HEK293 (cell line): ENCODE results near the gene GGA3.

Experiments used
- CTCF ChIA-PET: fragments of 350-600 bp; formaldehyde crosslinking; extraction: SDS; loops from one replicate; lab custom pipeline; 2021; ENCODE audit warnings: antibody characterized with exemption; lab: Yijun Ruan, JAX
- POLR2A ChIA-PET: fragments of 300-600 bp; formaldehyde crosslinking; extraction: SDS; loops from one replicate; lab custom pipeline; 2020; ENCODE audit warnings: antibody characterized with exemption, inconsistent platforms; lab: Yijun Ruan, JAX
- H3K27ac ChIP-seq: fragments of 200-500 bp; sonication (Bioruptor generic); 2 replicates; pipeline ENCODE4 v1.5.1; 2014; ENCODE audit warnings: low read depth, low read length, control low read depth, inconsistent platforms; ENCODE audit errors: extremely low read depth
- H3K36me3 ChIP-seq, 2 experiments: fragments of 200-500 bp in 1 of 2; sonication (Bioruptor generic) in 1 of 2; 1 replicate in 1 of 2; 2 replicates in 1 of 2; pipeline ENCODE4 v1.5.1; 2014 to 2017; ENCODE audit warnings: inconsistent platforms in 2 of 2, low read length in 2 of 2; ENCODE audit not compliant: control insufficient read depth in 2 of 2, insufficient read depth in 1 of 2
- H3K4me1 ChIP-seq: fragments of 200-500 bp; sonication (Bioruptor generic); 2 replicates; pipeline ENCODE4 v1.5.1; 2014; ENCODE audit warnings: mild to moderate bottlenecking, low read length, inconsistent platforms; ENCODE audit not compliant: control insufficient read depth, insufficient read depth
- H3K4me3 ChIP-seq: 2 replicates; pipeline ENCODE4 v1.5.1; 2011; ENCODE audit warnings: low read depth, mild to moderate bottlenecking, control low read depth, low read length, moderate library complexity
- H3K9me3 ChIP-seq: fragments of 200-500 bp; sonication (Bioruptor generic); 2 replicates; pipeline ENCODE4 v1.5.1; 2014; ENCODE audit warnings: low read depth, low read length, inconsistent platforms; ENCODE audit not compliant: control insufficient read depth, insufficient read depth
- HIC1 ChIP-seq: fragments of 450-650 bp; formaldehyde crosslinking; IDR thresholded peaks from 2 replicates; pipeline ENCODE4 v1.5.1; 2016; ENCODE audit warnings: missing biosample characterization, missing genetic modification characterization
- HOXD13 ChIP-seq: sonication (generic); formaldehyde crosslinking; IDR thresholded peaks from 2 replicates; pipeline ENCODE4 v1.8.0; 2022; ENCODE audit warnings: missing genetic modification reagents, borderline replicate concordance
- KLF1 ChIP-seq: fragments of 450-650 bp; formaldehyde crosslinking; IDR thresholded peaks from 2 replicates; pipeline ENCODE4 v1.5.1; 2016; ENCODE audit warnings: missing biosample characterization, missing genetic modification characterization
- KLF7 ChIP-seq: fragments of 450-650 bp; formaldehyde crosslinking; IDR thresholded peaks from 2 replicates; pipeline ENCODE4 v1.5.1; 2016; ENCODE audit warnings: missing biosample characterization, missing genetic modification characterization, borderline replicate concordance
- MZF1 ChIP-seq: fragments of 450-650 bp; formaldehyde crosslinking; IDR thresholded peaks from 2 replicates; pipeline ENCODE4 v1.5.1; 2017; ENCODE audit warnings: missing biosample characterization, missing genetic modification characterization, borderline replicate concordance
- PATZ1 ChIP-seq: fragments of 450-650 bp; formaldehyde crosslinking; IDR thresholded peaks from 2 replicates; pipeline ENCODE4 v1.5.1; 2016; ENCODE audit warnings: missing biosample characterization, missing genetic modification characterization
- SALL2 ChIP-seq: fragments of 450-650 bp; formaldehyde crosslinking; IDR thresholded peaks from 2 replicates; pipeline ENCODE4 v1.5.0; 2017; ENCODE audit warnings: missing biosample characterization, mild to moderate bottlenecking, missing genetic modification characterization, borderline replicate concordance
- SP7 ChIP-seq: fragments of 450-650 bp; formaldehyde crosslinking; IDR thresholded peaks from 2 replicates; pipeline ENCODE4 v1.5.1; 2016; ENCODE audit warnings: missing biosample characterization, missing genetic modification characterization
- TRIM28 ChIP-seq: IDR thresholded peaks from 2 replicates; pipeline ENCODE4 v1.6.1; 2011; ENCODE audit warnings: low read length, control low read depth, borderline replicate concordance
- WT1 ChIP-seq: fragments of 450-650 bp; formaldehyde crosslinking; IDR thresholded peaks from 2 replicates; pipeline ENCODE4 v1.5.1; 2016; ENCODE audit warnings: missing biosample characterization, missing genetic modification characterization
- ZBTB20 ChIP-seq: fragments of 450-650 bp; formaldehyde crosslinking; IDR thresholded peaks from 2 replicates; pipeline ENCODE4 v1.5.1; 2016; ENCODE audit warnings: missing biosample characterization, missing genetic modification characterization
- ZBTB44 ChIP-seq: fragments of 450-650 bp; IDR thresholded peaks from 2 replicates; pipeline ENCODE4 v1.5.1; 2018; ENCODE audit warnings: missing biosample characterization, mild to moderate bottlenecking, missing genetic modification characterization
- ZFP41 ChIP-seq: fragments of 450-650 bp; formaldehyde crosslinking; IDR thresholded peaks from 2 replicates; pipeline ENCODE4 v1.5.1; 2016; ENCODE audit warnings: missing biosample characterization, missing genetic modification characterization, borderline replicate concordance
- ZNF112 ChIP-seq: fragments of 450-650 bp; formaldehyde crosslinking; IDR thresholded peaks from 2 replicates; pipeline ENCODE4 v1.5.0; 2017; ENCODE audit warnings: missing biosample characterization, missing genetic modification characterization
- ZNF132 ChIP-seq: fragments of 450-650 bp; formaldehyde crosslinking; IDR thresholded peaks from 2 replicates; pipeline ENCODE4 v1.5.1; 2017; ENCODE audit warnings: missing biosample characterization, missing genetic modification characterization, borderline replicate concordance
- ZNF133 ChIP-seq: fragments of 450-650 bp; formaldehyde crosslinking; IDR thresholded peaks from 2 replicates; pipeline ENCODE4 v1.5.1; 2016; ENCODE audit warnings: missing biosample characterization, missing genetic modification characterization
- ZNF140 ChIP-seq: fragments of 450-650 bp; formaldehyde crosslinking; IDR thresholded peaks from 2 replicates; pipeline ENCODE4 v1.5.1; 2016; ENCODE audit warnings: missing biosample characterization, missing genetic modification characterization
- ZNF202 ChIP-seq: fragments of 450-650 bp; formaldehyde crosslinking; IDR thresholded peaks from 2 replicates; pipeline ENCODE4 v1.5.1; 2016; ENCODE audit warnings: missing biosample characterization, missing genetic modification characterization, borderline replicate concordance
- ZNF426 ChIP-seq: fragments of 450-650 bp; formaldehyde crosslinking; IDR thresholded peaks from 2 replicates; pipeline ENCODE4 v1.5.1; 2017; ENCODE audit warnings: missing biosample characterization, missing genetic modification characterization, mild to moderate bottlenecking, inconsistent platforms, moderate library complexity
- ZNF514 ChIP-seq: fragments of 450-650 bp; formaldehyde crosslinking; IDR thresholded peaks from 2 replicates; pipeline ENCODE4 v1.5.1; 2016; ENCODE audit warnings: missing biosample characterization, missing genetic modification characterization
- ZNF521 ChIP-seq: fragments of 450-650 bp; formaldehyde crosslinking; IDR thresholded peaks from 2 replicates; pipeline ENCODE4 v1.5.1; 2017; ENCODE audit warnings: missing biosample characterization, mild to moderate bottlenecking, missing genetic modification characterization
- ZNF548 ChIP-seq: fragments of 450-650 bp; formaldehyde crosslinking; IDR thresholded peaks from 2 replicates; pipeline ENCODE4 v1.5.1; 2016; ENCODE audit warnings: missing biosample characterization, missing genetic modification characterization
- ZNF654 ChIP-seq: fragments of 450-650 bp; formaldehyde crosslinking; IDR thresholded peaks from 2 replicates; pipeline ENCODE4 v1.5.1; 2016; ENCODE audit warnings: low read depth, missing biosample characterization, missing genetic modification characterization
- ZNF664 ChIP-seq: fragments of 450-650 bp; formaldehyde crosslinking; IDR thresholded peaks from 2 replicates; pipeline ENCODE4 v1.5.1; 2016; ENCODE audit warnings: missing biosample characterization, missing genetic modification characterization
- ZNF704 ChIP-seq: fragments of 450-650 bp; formaldehyde crosslinking; IDR thresholded peaks from 2 replicates; pipeline ENCODE4 v1.5.1; 2016; ENCODE audit warnings: missing biosample characterization, missing genetic modification characterization
- ZNF776 ChIP-seq: fragments of 450-650 bp; formaldehyde crosslinking; IDR thresholded peaks from 2 replicates; pipeline ENCODE4 v1.5.0; 2017; ENCODE audit warnings: missing biosample characterization, missing genetic modification characterization, borderline replicate concordance

GGA3 gene

GRCh38 chr17:75301502-75302206 lies 40.2 kb upstream of the GGA3 start:
- ChIA-PET CTCF (interaction anchor here (0.6 to 1.0 kb wide), 2 partner anchors 29 to 105 kb away, joined by 3 read pairs; no protein-coding TSS in a partner anchor), POLR2A (no interaction called here)
- Histone ChIP-seq H3K9me3 (no peaks in the 10 kb centered on the region), H3K27ac (no peak overlapping the region), H3K4me3 (no peak overlapping the region), H3K36me3 (no peaks in the 10 kb centered on the region; a peak in 1 of 3 replicates), H3K4me1 (no peaks in the 10 kb centered on the region)
- no peak for TF ChIP-seq ZNF514 (tag by site-specific recombination)
- no peak for TF ChIP-seq PATZ1 (tag by site-specific recombination)
- no peak for TF ChIP-seq ZBTB20 (tag by site-specific recombination)
- TF ChIP-seq KLF7 (tag by site-specific recombination), result no peak
- TF ChIP-seq MZF1, result no peak
- TF ChIP-seq WT1, result no peak
- TF ChIP-seq ZNF112, result no peak
- TF ChIP-seq ZNF133 (tag by site-specific recombination), result no peak
- no peak for TF ChIP-seq ZNF704 (tag by site-specific recombination)
- TF ChIP-seq ZNF664 (tag by site-specific recombination), result no peak
- no peak for TF ChIP-seq TRIM28
- TF ChIP-seq ZBTB44 (tag by site-specific recombination), result no peak

- TF ChIP-seq SP7 (tag by site-specific recombination), result no peak
- TF ChIP-seq ZNF202, result no peak
- no peak for TF ChIP-seq SALL2
- no peak for TF ChIP-seq HIC1 (tag by site-specific recombination)
- no peak for TF ChIP-seq ZNF140 (tag by site-specific recombination)
- no peak for TF ChIP-seq ZFP41 (tag by site-specific recombination)
- TF ChIP-seq ZNF548 (tag by site-specific recombination), result no peak
- TF ChIP-seq HOXD13 (CRISPR knock-in tag), result no peak
- no peak for TF ChIP-seq ZNF654
- TF ChIP-seq ZNF426, result no peak
- TF ChIP-seq ZNF521, result no peak
- no peak for TF ChIP-seq KLF1
- TF ChIP-seq ZNF132 (tag by site-specific recombination), result no peak
- no peak for TF ChIP-seq ZNF776
- Histone ChIP-seq H3K36me3 (no peaks in the 10 kb centered on the region; a peak in 1 of 3 replicates), H3K4me1 (no peaks in the 10 kb centered on the region), H3K27ac (no peak overlapping the region), H3K4me3 (no peak overlapping the region), H3K9me3 (no peaks in the 10 kb centered on the region)
- ChIA-PET POLR2A (interaction anchor here (1.3 kb wide), 1 partner anchor 12 kb away, joined by 8 read pairs; the partner anchor contains the start of gene SLC25A19), CTCF (interaction anchor here (0.6 to 1.0 kb wide), 2 partner anchors 28 to 105 kb away, joined by 3 read pairs; no protein-coding TSS in a partner anchor)
These were observed 39.6 kb upstream of the GGA3 start for GRCh38 chr17:75301049-75301448.
